HCT116 (cell line): Measurements from ENCODE around the gene TTLL5. TPM values are rescaled to one million over a fixed set of nuclear protein-coding genes. Genes with fewer than 3 reads are reported as not detected.

Experiments
- ATAC-seq: fragments of 200-7000 bp; cut with Tn5 transposase; 2 replicates; pipeline ENCODE4 v1.9.1; 2020; ENCODE audit warnings: mild to moderate bottlenecking, moderate library complexity
- BruUV-seq: library from RNA; stranded (reverse); fragments of 400-500 nt; replicated peaks from 2 replicates; lab custom pipeline; 2021; lab: Mats Ljungman, UMichigan
- CTCF ChIA-PET: fragments of 300-600 bp; sonication (Branson Sonifier 250); formaldehyde crosslinking; loops from one replicate; lab custom pipeline; 2021; ENCODE audit warnings: antibody characterized with exemption; lab: Charles Lee
- POLR2A ChIA-PET: fragments of 300-600, 350-600 bp; sonication (Branson Sonifier 250); formaldehyde crosslinking; loops from one replicate; lab custom pipeline; 2021; ENCODE audit warnings: antibody characterized with exemption; lab: Charles Lee
- RAD21 ChIA-PET, 2 experiments: fragments of 300-600 bp; sonication (Branson Sonifier 250); formaldehyde crosslinking; loops; one replicate each; lab custom pipeline; 2023; ENCODE audit warnings: low total read pairs in 2 of 2; ENCODE audit not compliant: uncharacterized antibody in 2 of 2, unreplicated experiment in 2 of 2, low non-redundant PET in 1 of 2; lab: Charles Lee
- DNase-seq: peaks from one replicate; pipeline ENCODE4 v3.0.0-alpha.2; 2010; ENCODE audit warnings: low read depth, low spot score
- H2AFZ ChIP-seq: fragments of 200-600 bp; shearing (Covaris generic), sonication (generic); 2 replicates; pipeline ENCODE4 v1.6.1; 2017; ENCODE audit warnings: low read depth, mixed run types, mixed read lengths, antibody characterized with exemption, low read length; ENCODE audit not compliant: poor library complexity, severe bottlenecking
- H3K27ac ChIP-seq: 2 replicates; pipeline ENCODE4 v1.5.1; 2012; ENCODE audit warnings: low read depth, low read length
- H3K27me3 ChIP-seq: fragments of 200-600 bp; sonication (generic); 2 replicates; pipeline ENCODE4 v1.6.1; 2016; ENCODE audit warnings: mixed run types, low read length, mixed read lengths; ENCODE audit not compliant: insufficient read depth
- H3K36me3 ChIP-seq, 2 experiments: fragments of 200-500 bp in 1 of 2; fragments of 200-600 bp in 1 of 2; sonication (Bioruptor generic) in 1 of 2; sonication (generic) in 1 of 2; 2 replicates each; pipeline versions ENCODE4 v1.5.1 to v1.6.1; 2014 to 2016; ENCODE audit warnings: low read length in 2 of 2, inconsistent platforms in 1 of 2, mixed read lengths in 1 of 2, mixed run types in 1 of 2; ENCODE audit not compliant: insufficient read depth in 2 of 2, control insufficient read depth in 1 of 2
- H3K4me1 ChIP-seq, 2 experiments: fragments of 200-600 bp in 1 of 2; sonication (generic) in 1 of 2; 2 replicates each; pipeline versions ENCODE4 v1.5.1 to v1.6.1; 2012 to 2017; ENCODE audit warnings: low read length in 2 of 2, inconsistent platforms in 1 of 2, mild to moderate bottlenecking in 1 of 2, mixed read lengths in 1 of 2, mixed run types in 1 of 2, moderate library complexity in 1 of 2; ENCODE audit not compliant: insufficient read depth in 2 of 2, control insufficient read depth in 1 of 2
- H3K4me2 ChIP-seq: fragments of 200-600 bp; sonication (generic); 2 replicates; pipeline ENCODE4 v1.6.1; 2017; ENCODE audit warnings: mixed run types, low read length, mixed read lengths
- H3K4me3 ChIP-seq, 2 experiments: fragments of 200-600 bp in 1 of 2; sonication (generic) in 1 of 2; replicated peaks in 1 of 2; 2 replicates each; pipeline ENCODE4 v1.5.1; 2011 to 2016; ENCODE audit warnings: low read length in 2 of 2, control low read depth in 1 of 2, low read depth in 1 of 2, mild to moderate bottlenecking in 1 of 2, mixed read lengths in 1 of 2, mixed run types in 1 of 2
- H3K79me2 ChIP-seq: fragments of 200-600 bp; sonication (generic); 2 replicates; pipeline ENCODE4 v1.6.1; 2017; ENCODE audit warnings: mild to moderate bottlenecking, mixed run types, low read length, moderate library complexity, mixed read lengths; ENCODE audit not compliant: insufficient read depth
- H3K9ac ChIP-seq: fragments of 200-600 bp; sonication (generic); 2 replicates; pipeline ENCODE4 v1.6.1; 2016; ENCODE audit warnings: low read length, mixed read lengths
- H3K9me2 ChIP-seq: fragments of 200-600 bp; sonication (generic), shearing (Covaris generic); 2 replicates; pipeline ENCODE4 v1.6.1; 2017; ENCODE audit warnings: mixed run types, mild to moderate bottlenecking, moderate library complexity; ENCODE audit not compliant: insufficient read depth
- H3K9me3 ChIP-seq, 2 experiments: fragments of 200-500 bp in 1 of 2; fragments of 200-600 bp in 1 of 2; sonication (Bioruptor generic) in 1 of 2; sonication (generic) in 1 of 2; 2 replicates each; pipeline ENCODE4 v1.6.1; 2014 to 2017; ENCODE audit warnings: low read length in 2 of 2, mixed read lengths in 2 of 2, inconsistent platforms in 1 of 2, low read depth in 1 of 2, mild to moderate bottlenecking in 1 of 2, mixed run types in 1 of 2, moderate library complexity in 1 of 2; ENCODE audit not compliant: control insufficient read depth in 1 of 2, insufficient read depth in 1 of 2
- H4K20me1 ChIP-seq: fragments of 200-600 bp; sonication (generic), shearing (Covaris generic); 2 replicates; pipeline ENCODE4 v1.6.1; 2017; ENCODE audit warnings: mixed run types, mild to moderate bottlenecking, moderate library complexity; ENCODE audit not compliant: insufficient read depth
- CEBPB ChIP-seq: IDR thresholded peaks from 2 replicates; pipeline ENCODE4 v1.6.1; 2012; ENCODE audit warnings: low read depth
- EGR1 ChIP-seq: IDR thresholded peaks from 2 replicates; pipeline ENCODE4 v1.6.1; 2012; ENCODE audit warnings: low read depth
- ELF1 ChIP-seq: IDR thresholded peaks from 2 replicates; pipeline ENCODE4 v1.6.1; 2012; ENCODE audit warnings: low read depth, borderline replicate concordance
- EZH2 ChIP-seq: fragments of 200-600 bp; sonication (generic); IDR thresholded peaks from 2 replicates; pipeline ENCODE4 v1.6.1; 2017; ENCODE audit warnings: antibody characterized with exemption, mixed run types
- EZH2phosphoT487 ChIP-seq: fragments of 200-600 bp; IDR thresholded peaks from 2 replicates; pipeline ENCODE4 v1.6.1; 2018; ENCODE audit warnings: antibody characterized with exemption, borderline replicate concordance
- FOSL1 ChIP-seq: IDR thresholded peaks from 2 replicates; pipeline ENCODE4 v1.6.1; 2012; ENCODE audit warnings: low read depth
- JUND ChIP-seq: IDR thresholded peaks from 2 replicates; pipeline ENCODE4 v1.6.1; 2012
- POLR2AphosphoS5 ChIP-seq: IDR thresholded peaks from 2 replicates; pipeline ENCODE4 v1.6.1; 2011; ENCODE audit warnings: mild to moderate bottlenecking, low read depth, low read length, moderate library complexity
- RAD21 ChIP-seq: IDR thresholded peaks from 2 replicates; pipeline ENCODE4 v1.6.1; 2012; ENCODE audit warnings: low read depth, mild to moderate bottlenecking
- SIN3A ChIP-seq: IDR thresholded peaks from 2 replicates; pipeline ENCODE4 v1.6.1; 2012; ENCODE audit warnings: low read depth
- SP1 ChIP-seq: IDR thresholded peaks from 2 replicates; pipeline ENCODE4 v1.6.1; 2012; ENCODE audit warnings: low read depth
- SRF ChIP-seq: IDR thresholded peaks from 2 replicates; pipeline ENCODE4 v1.6.1; 2012; ENCODE audit warnings: low read depth
- TCF7L2 ChIP-seq: IDR thresholded peaks from 2 replicates; pipeline ENCODE4 v1.7.0; 2011; ENCODE audit warnings: borderline replicate concordance, inconsistent platforms; ENCODE audit not compliant: insufficient read depth, insufficient read length; ENCODE audit errors: extremely low read depth
- ZFX ChIP-seq: fragments of 450-650 bp; IDR thresholded peaks from 2 replicates; pipeline ENCODE4 v1.6.1; 2017
- ZNF274 ChIP-seq: fragments of 200-500 bp; sonication (Bioruptor generic); IDR thresholded peaks from 2 replicates; pipeline ENCODE4 v1.6.1; 2014; ENCODE audit warnings: mild to moderate bottlenecking, low read depth, low read length, inconsistent platforms
- intact Hi-C: fragments of 100-400 bp; cut with micrococcal nuclease; formaldehyde crosslinking; loops from 2 replicates; pipeline ENCODE4 v1.10.0; 2022
- total RNA-seq: library from RNA; stranded (reverse); gene quantifications from one replicate; pipeline ENCODE4 v1.2.1, GENCODE V29; 2021; ENCODE audit not compliant: unreplicated experiment
- TF ChIP-seq, protein P1 (sequence below): IDR thresholded peaks from 2 replicates; pipeline ENCODE4 v1.6.1; 2012
- TF ChIP-seq, protein P2 (sequence below): IDR thresholded peaks from 2 replicates; pipeline ENCODE4 v1.6.1; 2012; ENCODE audit warnings: low read depth
- TF ChIP-seq, protein P3 (sequence below): IDR thresholded peaks from 2 replicates; pipeline ENCODE4 v1.6.1; 2011; ENCODE audit warnings: mild to moderate bottlenecking, low read length, moderate library complexity; ENCODE audit not compliant: insufficient replicate concordance; ENCODE audit errors: extremely low read depth
- TF ChIP-seq, protein P4 (sequence below): IDR thresholded peaks from 2 replicates; pipeline ENCODE4 v1.6.1; 2012
- TF ChIP-seq, protein P5 (sequence below), 3 experiments: fragments of 200-600 bp in 1 of 3; sonication (generic) in 1 of 3; IDR thresholded peaks in 2 of 3; conservative IDR thresholded peaks in 1 of 3; 2 replicates each; pipeline ENCODE4 v1.5.1; 2012 to 2017; ENCODE audit warnings: low read depth in 2 of 3, low read length in 2 of 3, antibody characterized with exemption in 1 of 3, borderline replicate concordance in 1 of 3, control low read depth in 1 of 3, mild to moderate bottlenecking in 1 of 3, mixed read lengths in 1 of 3, mixed run types in 1 of 3, moderate library complexity in 1 of 3; ENCODE audit not compliant: insufficient read depth in 1 of 3

The TTLL5 gene
- total RNA-seq, 1 experiment from 2014 or later: 26.2 TPM

DNA sequence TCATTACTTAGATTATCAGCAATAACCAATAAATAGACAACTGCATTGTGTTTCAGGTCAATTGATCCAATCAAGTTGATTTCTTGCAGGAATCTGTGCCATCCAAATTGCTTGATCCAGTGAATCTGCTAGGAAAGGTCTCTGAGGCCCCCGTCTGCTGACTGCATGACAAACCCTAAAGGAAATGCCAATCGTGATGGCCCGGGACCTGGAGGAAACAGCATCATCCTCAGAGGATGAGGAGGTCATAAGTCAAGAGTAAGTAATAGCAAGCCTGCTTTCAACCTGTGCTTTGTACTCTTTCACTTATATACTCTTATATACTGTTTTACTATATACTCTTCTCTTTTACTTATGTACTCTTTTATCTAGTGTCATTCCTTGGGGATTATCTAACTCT, 1.9 kb downstream of the TTLL5 start:
- Histone ChIP-seq H4K20me1 (no peaks in the 10 kb centered on the region), H3K4me1 (peaks cover 3 to 10% of the 10 kb centered on the region in 2 experiments; a peak in 2 of 4 replicates), H3K4me2 (no peak overlapping the region), H3K79me2 (peaks cover 28% of the 10 kb centered on the region), H3K9me3 (no peaks in the 10 kb centered on the region), H3K4me3 (no peak overlapping the region), H2AFZ (no peak overlapping the region), H3K36me3 (peaks cover 0 to 4% of the 10 kb centered on the region in 2 experiments; a peak in 2 of 4 replicates), H3K9ac (no peak overlapping the region), H3K9me2 (no peaks in the 10 kb centered on the region), H3K27me3 (no peaks in the 10 kb centered on the region), H3K27ac (no peak overlapping the region)
- no TSS peak for BruUV-seq
- CTCF ChIA-PET: no interaction called here
- DNase-seq (no peak), ATAC-seq (no peak)
- RAD21 ChIA-PET: no interaction called here
- POLR2A ChIA-PET: no interaction called here
- intact Hi-C loops: no loop called here
- TF ChIP-seq ZFX (no peak), ZNF274 (no peak), POLR2AphosphoS5 (no peak), SRF (no peak), SP1 (no peak), JUND (no peak), SIN3A (no peak), RAD21 (no peak), EGR1 (no peak), TCF7L2 (no peak), ELF1 (no peak), EZH2phosphoT487 (no peak), FOSL1 (no peak), CEBPB (no peak), EZH2 (no peak)
- TF ChIP-seq, protein P1, sequence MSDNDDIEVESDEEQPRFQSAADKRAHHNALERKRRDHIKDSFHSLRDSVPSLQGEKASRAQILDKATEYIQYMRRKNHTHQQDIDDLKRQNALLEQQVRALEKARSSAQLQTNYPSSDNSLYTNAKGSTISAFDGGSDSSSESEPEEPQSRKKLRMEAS: no peak
- TF ChIP-seq, protein P2, sequence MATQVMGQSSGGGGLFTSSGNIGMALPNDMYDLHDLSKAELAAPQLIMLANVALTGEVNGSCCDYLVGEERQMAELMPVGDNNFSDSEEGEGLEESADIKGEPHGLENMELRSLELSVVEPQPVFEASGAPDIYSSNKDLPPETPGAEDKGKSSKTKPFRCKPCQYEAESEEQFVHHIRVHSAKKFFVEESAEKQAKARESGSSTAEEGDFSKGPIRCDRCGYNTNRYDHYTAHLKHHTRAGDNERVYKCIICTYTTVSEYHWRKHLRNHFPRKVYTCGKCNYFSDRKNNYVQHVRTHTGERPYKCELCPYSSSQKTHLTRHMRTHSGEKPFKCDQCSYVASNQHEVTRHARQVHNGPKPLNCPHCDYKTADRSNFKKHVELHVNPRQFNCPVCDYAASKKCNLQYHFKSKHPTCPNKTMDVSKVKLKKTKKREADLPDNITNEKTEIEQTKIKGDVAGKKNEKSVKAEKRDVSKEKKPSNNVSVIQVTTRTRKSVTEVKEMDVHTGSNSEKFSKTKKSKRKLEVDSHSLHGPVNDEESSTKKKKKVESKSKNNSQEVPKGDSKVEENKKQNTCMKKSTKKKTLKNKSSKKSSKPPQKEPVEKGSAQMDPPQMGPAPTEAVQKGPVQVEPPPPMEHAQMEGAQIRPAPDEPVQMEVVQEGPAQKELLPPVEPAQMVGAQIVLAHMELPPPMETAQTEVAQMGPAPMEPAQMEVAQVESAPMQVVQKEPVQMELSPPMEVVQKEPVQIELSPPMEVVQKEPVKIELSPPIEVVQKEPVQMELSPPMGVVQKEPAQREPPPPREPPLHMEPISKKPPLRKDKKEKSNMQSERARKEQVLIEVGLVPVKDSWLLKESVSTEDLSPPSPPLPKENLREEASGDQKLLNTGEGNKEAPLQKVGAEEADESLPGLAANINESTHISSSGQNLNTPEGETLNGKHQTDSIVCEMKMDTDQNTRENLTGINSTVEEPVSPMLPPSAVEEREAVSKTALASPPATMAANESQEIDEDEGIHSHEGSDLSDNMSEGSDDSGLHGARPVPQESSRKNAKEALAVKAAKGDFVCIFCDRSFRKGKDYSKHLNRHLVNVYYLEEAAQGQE: no peak
- TF ChIP-seq, protein P3, sequence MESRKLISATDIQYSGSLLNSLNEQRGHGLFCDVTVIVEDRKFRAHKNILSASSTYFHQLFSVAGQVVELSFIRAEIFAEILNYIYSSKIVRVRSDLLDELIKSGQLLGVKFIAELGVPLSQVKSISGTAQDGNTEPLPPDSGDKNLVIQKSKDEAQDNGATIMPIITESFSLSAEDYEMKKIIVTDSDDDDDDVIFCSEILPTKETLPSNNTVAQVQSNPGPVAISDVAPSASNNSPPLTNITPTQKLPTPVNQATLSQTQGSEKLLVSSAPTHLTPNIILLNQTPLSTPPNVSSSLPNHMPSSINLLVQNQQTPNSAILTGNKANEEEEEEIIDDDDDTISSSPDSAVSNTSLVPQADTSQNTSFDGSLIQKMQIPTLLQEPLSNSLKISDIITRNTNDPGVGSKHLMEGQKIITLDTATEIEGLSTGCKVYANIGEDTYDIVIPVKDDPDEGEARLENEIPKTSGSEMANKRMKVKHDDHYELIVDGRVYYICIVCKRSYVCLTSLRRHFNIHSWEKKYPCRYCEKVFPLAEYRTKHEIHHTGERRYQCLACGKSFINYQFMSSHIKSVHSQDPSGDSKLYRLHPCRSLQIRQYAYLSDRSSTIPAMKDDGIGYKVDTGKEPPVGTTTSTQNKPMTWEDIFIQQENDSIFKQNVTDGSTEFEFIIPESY: no peak
- TF ChIP-seq, protein P4, sequence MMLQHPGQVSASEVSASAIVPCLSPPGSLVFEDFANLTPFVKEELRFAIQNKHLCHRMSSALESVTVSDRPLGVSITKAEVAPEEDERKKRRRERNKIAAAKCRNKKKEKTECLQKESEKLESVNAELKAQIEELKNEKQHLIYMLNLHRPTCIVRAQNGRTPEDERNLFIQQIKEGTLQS: no peak
- TF ChIP-seq, protein P5, sequence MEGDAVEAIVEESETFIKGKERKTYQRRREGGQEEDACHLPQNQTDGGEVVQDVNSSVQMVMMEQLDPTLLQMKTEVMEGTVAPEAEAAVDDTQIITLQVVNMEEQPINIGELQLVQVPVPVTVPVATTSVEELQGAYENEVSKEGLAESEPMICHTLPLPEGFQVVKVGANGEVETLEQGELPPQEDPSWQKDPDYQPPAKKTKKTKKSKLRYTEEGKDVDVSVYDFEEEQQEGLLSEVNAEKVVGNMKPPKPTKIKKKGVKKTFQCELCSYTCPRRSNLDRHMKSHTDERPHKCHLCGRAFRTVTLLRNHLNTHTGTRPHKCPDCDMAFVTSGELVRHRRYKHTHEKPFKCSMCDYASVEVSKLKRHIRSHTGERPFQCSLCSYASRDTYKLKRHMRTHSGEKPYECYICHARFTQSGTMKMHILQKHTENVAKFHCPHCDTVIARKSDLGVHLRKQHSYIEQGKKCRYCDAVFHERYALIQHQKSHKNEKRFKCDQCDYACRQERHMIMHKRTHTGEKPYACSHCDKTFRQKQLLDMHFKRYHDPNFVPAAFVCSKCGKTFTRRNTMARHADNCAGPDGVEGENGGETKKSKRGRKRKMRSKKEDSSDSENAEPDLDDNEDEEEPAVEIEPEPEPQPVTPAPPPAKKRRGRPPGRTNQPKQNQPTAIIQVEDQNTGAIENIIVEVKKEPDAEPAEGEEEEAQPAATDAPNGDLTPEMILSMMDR (IDR thresholded peaks at IDR 0.05 in 2 of 3, conservative IDR thresholded peaks at IDR 0.05 in 1 of 3; ENCODE audit: borderline replicate concordance in 1 of 3, insufficient read depth in 1 of 3, low read depth in 2 of 3, low read length in 2 of 3): no peak
